ENCODE data around the gene C10orf67.

GRCh38 chr10:23330948-23331347 lies 13.6 kb downstream of the C10orf67 start:
- TF ChIP-seq CTCF (conservative IDR thresholded peaks at IDR 0.05; ENCODE audit: low read depth, low read length) (no peak), EZH2 (IDR thresholded peaks at IDR 0.05; ENCODE audit: borderline replicate concordance, low read depth, low read length, poor library complexity, severe bottlenecking) (no peak)

Measured in A673 (cell line).